HG03139 (cell line): ENCODE measurements around the gene B3GNT2.
"Not testable (repeated sequence)": the region's sequence is repeated elsewhere in the genome, so short reads cannot be mapped to it uniquely, and the experiment has no call there.

ENCODE experiments used
- ATAC-seq: cut with Tn5 transposase; IDR thresholded peaks from one replicate; pipeline ENCODE4 v1.9.1; 2021; ENCODE audit not compliant: unreplicated experiment

Gene B3GNT2

GRCh38 chr2:62195421-62196277, at the start of gene B3GNT2:
Gene B3GNT2, plus strand, starts transcription at chr2:62196115. Its CDS starts 26,106 bp downstream, at chr2:62222221.
- ATAC-seq: peak; percentile 53

- ATAC-seq: not testable (repeated sequence)
Observed at GRCh38 chr2:62146790-62147189, 49.1 kb upstream of the B3GNT2 start.

GRCh38 chr2:62147610-62148301, 48.2 kb upstream of the B3GNT2 start:
- ATAC-seq: no peak

GRCh38 chr2:62149708-62150107, 46.2 kb upstream of the B3GNT2 start:
- no peak for ATAC-seq

GRCh38 chr2:62150597-62151305, 45.2 kb upstream of the B3GNT2 start:
- no peak for ATAC-seq

GRCh38 chr2:62151306-62151638, 44.6 kb upstream of the B3GNT2 start:
- ATAC-seq: no peak

- no peak for ATAC-seq
Observed at GRCh38 chr2:62152000-62152399, 43.9 kb upstream of the B3GNT2 start.

GRCh38 chr2:62156861-62157496, 38.9 kb upstream of the B3GNT2 start:
- ATAC-seq: no peak

- no peak for ATAC-seq
Observed at GRCh38 chr2:62158444-62159121, 37.3 kb upstream of the B3GNT2 start.

- not testable (repeated sequence) for ATAC-seq
Observed at GRCh38 chr2:62160691-62161090, 35.2 kb upstream of the B3GNT2 start.

- no peak for ATAC-seq
Observed at GRCh38 chr2:62163106-62163831, 32.6 kb upstream of the B3GNT2 start.

- no peak for ATAC-seq
Observed at GRCh38 chr2:62163834-62164233, 32.1 kb upstream of the B3GNT2 start.

- no peak for ATAC-seq
Observed at GRCh38 chr2:62175728-62176127, 20.2 kb upstream of the B3GNT2 start.

- ATAC-seq: no peak
Observed at GRCh38 chr2:62176801-62177200, 19.1 kb upstream of the B3GNT2 start.

GRCh38 chr2:62177392-62178049, 18.4 kb upstream of the B3GNT2 start:
- no peak for ATAC-seq

GRCh38 chr2:62178741-62179271, 17.1 kb upstream of the B3GNT2 start:
- no peak for ATAC-seq

- no peak for ATAC-seq
Observed at GRCh38 chr2:62180975-62181374, 14.9 kb upstream of the B3GNT2 start.

- ATAC-seq: no peak
Observed at GRCh38 chr2:62181843-62182242, 14.1 kb upstream of the B3GNT2 start.

GRCh38 chr2:62184512-62185230, 11.2 kb upstream of the B3GNT2 start:
- no peak for ATAC-seq
